Measurements from ENCODE around the gene ZBTB5.
"Not testable (repeated sequence)": the region's sequence is repeated elsewhere in the genome, so short reads cannot be mapped to it uniquely, and the experiment has no call there.

ZBTB5 gene

DNA sequence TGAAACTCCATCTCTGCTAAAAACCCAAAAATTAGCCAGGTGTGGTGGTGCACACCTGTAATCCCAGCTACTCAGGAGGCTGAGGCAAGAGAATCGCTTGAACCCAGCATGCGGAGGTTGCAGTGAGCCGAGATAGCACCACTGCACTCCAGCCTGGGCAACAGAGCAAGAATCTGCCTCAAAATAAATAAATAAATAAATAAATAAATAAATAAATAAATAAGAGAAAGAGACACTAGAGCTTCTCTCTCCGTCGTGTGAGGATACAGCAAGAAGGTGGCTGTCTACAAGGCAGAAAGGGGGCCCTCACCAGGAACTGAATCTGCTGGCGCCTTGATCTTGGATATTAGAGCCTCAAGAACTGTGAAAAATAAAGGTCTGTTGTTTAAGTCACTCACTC, 8.7 kb upstream of the ZBTB5 start:
- not testable (repeated sequence) for H3K9me3 Mint-ChIP-seq; H3K36me3 Mint-ChIP-seq; H3K27ac Mint-ChIP-seq; H3K27me3 Mint-ChIP-seq; ATAC-seq (replicated peaks); DNase-seq; H3K4me3 Mint-ChIP-seq
- H3K4me1 Mint-ChIP-seq = peaks cover 12 to 28% of the 10 kb centered on the region in 2 donors

DNA sequence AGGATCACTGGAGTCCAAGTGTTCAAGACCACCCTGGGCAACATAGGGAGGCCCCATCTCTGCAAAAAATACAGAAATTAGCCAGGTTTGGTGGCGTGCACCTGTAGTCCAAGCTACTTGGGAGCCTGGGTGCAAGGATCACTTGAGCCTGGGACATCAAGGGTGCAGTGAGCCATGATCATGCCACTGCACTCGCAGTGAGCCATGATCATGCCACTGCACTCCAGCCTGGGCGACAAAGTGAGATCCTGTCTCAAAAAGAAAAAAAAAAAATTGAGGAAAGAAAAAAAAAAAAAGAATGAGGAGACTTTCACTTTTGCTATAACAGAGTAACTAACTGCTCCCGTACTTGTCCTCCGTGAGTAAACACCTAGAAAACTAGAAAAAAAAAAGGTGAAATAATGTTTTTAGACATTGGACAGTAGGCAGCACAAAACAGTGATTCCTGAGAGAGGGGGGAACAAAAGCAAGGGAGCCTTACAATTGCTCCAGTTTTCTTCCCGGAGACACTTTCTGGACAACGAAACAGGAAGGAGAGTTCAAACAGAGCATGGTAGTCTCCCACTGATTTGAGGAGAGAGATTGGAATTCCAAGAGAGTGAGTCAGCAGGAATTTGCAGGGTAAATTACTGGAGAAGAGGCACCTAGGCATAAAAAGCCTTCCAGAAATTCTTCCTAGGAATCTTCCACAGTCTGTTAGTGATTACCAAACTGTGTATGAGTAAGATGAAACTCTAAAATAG, 6.9 kb upstream of the ZBTB5 start:
- peaks cover 5 to 20% of the 10 kb centered on the region in 2 donors for H3K4me1 Mint-ChIP-seq
- ATAC-seq (replicated peaks) (no peak), DNase-seq (no peak)
- H3K36me3 Mint-ChIP-seq = no peaks in the 10 kb centered on the region
- H3K27me3 Mint-ChIP-seq = peaks cover 4 to 5% of the 10 kb centered on the region in 2 donors
- H3K4me3 Mint-ChIP-seq = peak overlapping the region; percentile 77 to 78
- peaks cover 4 to 5% of the 10 kb centered on the region in 2 donors for H3K9me3 Mint-ChIP-seq
- peak overlapping the region; percentile 86 for H3K27ac Mint-ChIP-seq

DNA sequence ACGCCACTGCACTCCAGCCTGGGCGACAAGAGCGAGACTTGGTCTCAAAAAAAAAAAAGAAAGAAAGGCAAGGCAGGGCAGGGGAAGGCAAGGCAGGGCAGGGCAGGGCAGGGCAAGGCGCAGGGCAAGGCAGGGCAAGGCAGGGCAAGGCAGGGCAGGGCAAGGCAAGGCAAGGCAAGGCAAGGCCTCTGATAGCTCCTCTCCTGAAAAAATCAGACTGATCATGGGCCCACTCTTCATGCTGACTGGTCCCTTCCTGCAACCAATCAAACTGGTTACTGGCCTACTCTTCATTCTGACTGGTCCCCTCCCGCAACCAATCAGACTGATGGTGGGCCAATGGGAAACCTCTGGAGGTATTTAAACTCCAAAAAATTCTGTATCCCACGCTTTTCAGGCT, 3.4 kb upstream of the ZBTB5 start:
- no peak overlapping the region for H3K27ac Mint-ChIP-seq
- DNase-seq (no peak), ATAC-seq (replicated peaks) (no peak)
- no peak overlapping the region for H3K4me3 Mint-ChIP-seq
- peaks cover 16 to 33% of the 10 kb centered on the region in 2 donors for H3K4me1 Mint-ChIP-seq
- H3K9me3 Mint-ChIP-seq = no peaks in the 10 kb centered on the region
- no peaks in the 10 kb centered on the region for H3K27me3 Mint-ChIP-seq
- peaks cover 2 to 5% of the 10 kb centered on the region in 2 donors for H3K36me3 Mint-ChIP-seq

DNA sequence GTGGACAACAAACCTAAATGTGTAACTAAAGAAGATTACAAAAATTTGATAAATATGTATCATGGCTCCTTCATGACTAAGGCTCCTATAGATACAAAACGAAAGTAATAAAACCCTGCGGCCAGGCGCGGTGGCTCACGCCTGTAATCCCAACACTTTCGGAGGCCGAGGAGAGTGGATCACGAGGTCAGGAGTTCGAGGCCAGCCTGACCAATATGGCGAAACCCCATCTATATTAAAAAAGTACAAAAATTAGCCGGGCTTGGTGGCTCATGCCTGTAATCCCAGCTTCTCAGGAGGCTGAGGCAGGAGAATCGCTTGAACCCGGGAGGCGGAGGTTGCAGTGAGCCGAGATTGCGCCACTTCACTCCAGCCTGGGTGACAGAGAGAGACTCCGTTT, 2.3 kb upstream of the ZBTB5 start:
- H3K4me3 Mint-ChIP-seq; H3K27me3 Mint-ChIP-seq; ATAC-seq (replicated peaks); H3K9me3 Mint-ChIP-seq; H3K27ac Mint-ChIP-seq; DNase-seq: not testable (repeated sequence)
- peaks cover 9 to 13% of the 10 kb centered on the region in 2 donors for H3K36me3 Mint-ChIP-seq
- peaks cover 24 to 44% of the 10 kb centered on the region in 2 donors for H3K4me1 Mint-ChIP-seq

DNA sequence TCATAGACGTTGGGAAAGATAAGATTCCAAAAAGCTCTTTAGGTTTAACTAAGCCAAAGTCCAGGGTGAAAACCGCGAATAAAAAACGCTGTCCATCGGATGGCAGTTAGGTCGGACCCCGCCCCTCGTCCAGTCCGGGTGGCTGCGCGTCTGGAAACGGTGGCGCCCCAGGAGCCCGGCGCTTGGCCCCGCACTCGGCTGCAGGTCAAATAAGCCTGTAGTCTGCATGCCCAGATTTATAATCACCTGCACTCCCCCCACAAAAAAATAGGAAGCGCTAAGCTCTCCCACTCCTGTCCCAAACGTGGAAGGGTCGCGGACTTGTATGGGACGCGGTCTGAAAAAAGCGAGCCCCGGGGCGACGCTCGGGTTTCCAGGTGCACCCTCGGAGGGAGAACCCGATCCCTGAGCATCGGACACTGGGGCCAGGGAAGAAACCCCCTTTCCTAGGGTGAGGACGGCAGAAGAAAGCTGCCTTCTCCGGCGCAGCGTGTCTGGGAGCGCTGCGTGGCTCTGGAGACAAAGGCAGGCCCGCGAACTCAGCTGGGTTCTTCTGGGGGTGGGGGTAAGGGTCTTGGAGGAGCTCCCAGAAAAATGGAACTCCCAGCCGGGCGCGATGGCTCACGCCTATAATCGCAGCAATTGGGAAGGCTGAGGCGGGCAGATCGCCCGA, 923 bp upstream of the ZBTB5 start:
- Mint-ChIP-seq H3K4me1 (peaks cover 23 to 39% of the 10 kb centered on the region in 2 donors), H3K4me3 (peak overlapping the region; percentile 92 to 98), H3K27ac (peak overlapping the region; percentile 99), H3K36me3 (peaks cover 11 to 17% of the 10 kb centered on the region in 2 donors), H3K27me3 (no peaks in the 10 kb centered on the region), H3K9me3 (no peaks in the 10 kb centered on the region)
- peak; percentile 13 for DNase-seq
- ATAC-seq (replicated peaks) = peak; percentile 10

DNA sequence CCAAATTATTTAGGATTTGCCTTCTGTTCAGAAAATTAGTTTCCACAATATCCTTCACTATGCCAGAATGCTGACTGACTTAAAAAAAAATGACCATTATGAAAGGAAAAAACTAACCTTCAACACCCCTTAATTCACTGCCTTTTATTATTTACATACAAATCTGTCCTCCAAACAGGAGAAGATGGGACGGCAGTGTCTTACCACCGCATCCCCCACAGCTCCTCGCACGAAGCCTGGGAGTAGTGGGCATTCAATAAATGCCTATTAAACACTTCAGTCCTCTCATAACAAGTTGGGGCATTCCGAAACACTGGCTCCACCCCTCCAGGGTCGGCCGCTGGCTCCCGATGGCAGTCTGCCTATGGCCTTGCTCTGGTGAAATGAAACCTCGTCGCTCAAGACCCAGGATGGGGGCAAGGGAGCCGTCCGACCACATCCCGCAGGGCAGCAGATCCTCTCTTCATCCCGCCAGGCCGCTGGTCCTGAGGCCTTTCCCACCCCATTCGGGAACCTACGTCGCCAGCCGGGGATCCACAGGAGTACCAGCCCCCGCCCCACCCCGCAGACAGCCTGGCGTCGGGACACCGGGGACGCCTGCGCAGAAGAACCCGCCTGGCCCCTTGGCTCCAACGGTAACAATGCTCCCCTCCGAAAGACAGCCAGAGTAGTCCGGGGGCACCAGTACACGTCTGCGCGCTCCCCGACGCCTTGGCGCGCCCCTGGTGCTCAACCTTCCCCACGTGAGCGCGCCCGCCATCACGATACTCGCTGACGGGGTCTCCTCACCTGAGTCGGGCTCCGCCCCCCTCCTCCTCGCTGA, 613 bp downstream of the ZBTB5 start:
- H3K27ac Mint-ChIP-seq = peak overlapping the region; percentile 99

DNA sequence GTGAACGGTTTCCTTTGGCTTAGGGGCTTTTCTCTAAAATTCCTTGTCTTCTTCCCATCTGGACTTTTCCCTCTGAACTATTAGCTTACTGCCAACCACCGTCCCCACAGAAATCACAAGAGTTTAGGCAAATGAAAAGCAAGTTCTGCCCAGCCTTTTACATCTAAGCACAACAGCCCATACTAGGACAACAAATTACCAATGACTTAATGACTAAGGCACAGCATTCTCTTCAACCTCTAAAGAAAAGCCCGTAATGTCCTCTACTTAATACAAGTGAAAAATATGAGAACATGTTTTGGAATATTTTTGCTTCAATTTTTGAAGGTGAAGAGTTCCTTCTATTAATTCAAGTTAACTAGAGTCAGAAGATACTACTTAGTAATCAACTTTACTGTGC, 1.2 kb downstream of the ZBTB5 start:
- DNase-seq = no peak
- peaks cover 11 to 19% of the 10 kb centered on the region in 2 donors for H3K36me3 Mint-ChIP-seq
- no peaks in the 10 kb centered on the region for H3K9me3 Mint-ChIP-seq
- peak overlapping the region; percentile 99 for H3K27ac Mint-ChIP-seq
- peak overlapping the region; percentile 92 to 98 for H3K4me3 Mint-ChIP-seq
- ATAC-seq (replicated peaks) = no peak
- no peaks in the 10 kb centered on the region for H3K27me3 Mint-ChIP-seq
- peaks cover 23 to 41% of the 10 kb centered on the region in 2 donors for H3K4me1 Mint-ChIP-seq

More for the DNA sequence above, 613 bp downstream of the ZBTB5 start:
- Mint-ChIP-seq H3K4me3 (peak overlapping the region; percentile 92 to 98), H3K9me3 (no peaks in the 10 kb centered on the region), H3K4me1 (peaks cover 23 to 41% of the 10 kb centered on the region in 2 donors), H3K27me3 (no peaks in the 10 kb centered on the region), H3K36me3 (peaks cover 11 to 19% of the 10 kb centered on the region in 2 donors)
- ATAC-seq (replicated peaks) (peak; percentile 57 to 63), DNase-seq (no peak)

DNA sequence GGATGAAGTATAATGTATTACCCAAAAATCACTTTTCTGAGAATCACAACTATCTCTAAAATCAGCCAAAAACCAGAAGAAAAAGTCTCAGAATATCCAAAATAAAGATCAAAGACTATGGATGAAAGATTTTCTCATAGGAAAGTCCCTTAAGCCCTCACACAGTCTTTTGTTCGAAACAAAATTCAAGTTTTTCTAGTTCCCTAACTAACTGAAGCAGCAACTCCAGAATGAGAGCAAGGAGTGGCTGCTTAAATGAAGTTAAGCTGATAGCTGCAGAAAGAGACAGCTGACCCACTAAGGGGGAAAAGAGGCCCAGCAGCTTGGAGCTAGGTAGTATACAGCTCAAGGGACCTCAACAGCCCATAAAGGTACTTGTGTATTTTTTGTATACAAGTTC, 8.4 kb downstream of the ZBTB5 start:
- H3K4me1 Mint-ChIP-seq = peaks cover 41 to 68% of the 10 kb centered on the region in 2 donors
- DNase-seq (no peak), ATAC-seq (replicated peaks) (no peak)
- H3K9me3 Mint-ChIP-seq = no peaks in the 10 kb centered on the region
- H3K4me3 Mint-ChIP-seq = no peak overlapping the region
- H3K36me3 Mint-ChIP-seq = peaks cover 20 to 26% of the 10 kb centered on the region in 2 donors
- H3K27me3 Mint-ChIP-seq = no peaks in the 10 kb centered on the region
- peak overlapping the region; percentile 37 for H3K27ac Mint-ChIP-seq

DNA sequence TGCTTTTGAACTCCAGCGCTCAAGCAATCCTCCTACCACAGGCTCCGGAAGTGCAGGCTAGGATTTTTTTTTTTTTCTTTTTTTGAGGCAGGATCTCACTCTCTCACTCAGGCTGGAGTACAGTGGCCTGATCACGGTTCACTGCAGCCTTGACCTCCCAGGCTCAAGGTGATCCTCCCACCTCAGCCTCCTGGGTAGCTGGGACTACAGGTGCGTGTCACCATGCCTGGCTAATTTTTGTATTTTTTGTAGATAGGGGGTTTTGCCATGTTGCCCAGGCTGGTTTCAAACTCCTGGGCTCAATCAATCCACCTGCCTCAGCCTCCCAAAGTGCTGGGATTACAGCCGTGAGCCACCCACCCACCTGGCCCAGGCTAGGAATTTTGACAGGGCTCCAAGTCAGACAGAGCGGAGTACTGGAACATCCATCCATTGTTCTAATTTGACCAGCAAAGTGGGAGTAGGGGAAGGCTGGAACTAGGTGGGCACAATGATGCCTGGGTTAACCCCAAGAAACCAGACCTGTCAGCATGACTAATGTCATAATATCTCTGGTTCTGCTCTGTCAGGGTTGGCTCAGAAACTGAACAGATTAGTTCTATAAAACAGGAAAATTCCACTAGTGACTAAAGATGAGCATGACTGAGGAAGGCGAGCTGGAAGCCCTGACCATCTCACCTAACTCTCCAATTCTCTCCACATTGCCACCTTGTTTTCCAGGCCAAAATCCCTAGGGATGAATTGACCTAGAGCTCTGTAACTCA, 9.2 kb downstream of the ZBTB5 start:
- no peak overlapping the region for H3K27ac Mint-ChIP-seq
- H3K4me3 Mint-ChIP-seq = no peak overlapping the region
- no peak for ATAC-seq (replicated peaks)
- no peaks in the 10 kb centered on the region for H3K27me3 Mint-ChIP-seq
- H3K4me1 Mint-ChIP-seq = peaks cover 44 to 69% of the 10 kb centered on the region in 2 donors
- no peaks in the 10 kb centered on the region for H3K9me3 Mint-ChIP-seq
- DNase-seq = no peak
- H3K36me3 Mint-ChIP-seq = peaks cover 20 to 27% of the 10 kb centered on the region in 2 donors

DNA sequence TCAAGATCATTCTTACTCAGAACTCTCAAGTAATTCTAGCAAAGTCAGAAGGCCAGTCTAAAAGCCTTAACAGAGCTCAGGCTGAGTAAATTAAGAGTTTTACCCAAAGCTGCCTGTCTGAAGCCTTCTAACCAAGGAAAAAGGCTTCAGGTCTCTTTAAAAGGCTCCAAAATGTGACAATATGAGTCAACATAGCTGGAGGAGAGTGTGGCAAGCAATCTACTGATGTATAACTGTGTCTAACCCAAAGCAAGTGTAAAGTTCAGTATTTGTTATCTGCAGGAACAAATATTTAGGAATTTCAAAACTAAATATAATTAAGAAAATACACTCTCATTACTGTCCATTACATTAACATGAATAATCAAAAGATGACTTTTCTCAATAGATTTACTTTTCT, 11.0 kb downstream of the ZBTB5 start:
- Mint-ChIP-seq H3K9me3 (no peaks in the 10 kb centered on the region), H3K27ac (no peak overlapping the region), H3K4me3 (no peak overlapping the region), H3K27me3 (no peaks in the 10 kb centered on the region), H3K4me1 (peaks cover 44 to 79% of the 10 kb centered on the region in 2 donors), H3K36me3 (peaks cover 29 to 34% of the 10 kb centered on the region in 2 donors)
- no peak for ATAC-seq (replicated peaks)
- DNase-seq = no peak

DNA sequence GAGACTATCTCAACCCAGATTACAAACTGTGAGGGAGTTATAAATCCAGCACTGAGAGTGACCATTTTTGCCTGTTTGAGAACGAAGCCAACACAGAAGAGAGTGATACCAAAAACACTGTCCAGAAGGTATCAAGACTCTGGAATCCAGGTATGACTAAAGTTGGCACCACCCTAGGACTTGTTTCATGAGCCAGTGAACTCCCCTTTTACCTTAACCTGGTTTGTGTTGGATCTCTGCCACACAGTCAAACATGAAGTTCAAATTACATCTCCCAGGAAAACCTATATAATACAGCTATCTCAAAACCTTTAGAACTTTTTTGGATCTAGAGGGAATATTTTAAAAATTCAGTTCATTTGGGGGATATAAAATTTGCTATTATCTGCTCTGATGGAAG, 11.4 kb downstream of the ZBTB5 start:
- no peaks in the 10 kb centered on the region for H3K9me3 Mint-ChIP-seq
- H3K36me3 Mint-ChIP-seq = peaks cover 29 to 34% of the 10 kb centered on the region in 2 donors
- peaks cover 44 to 79% of the 10 kb centered on the region in 2 donors for H3K4me1 Mint-ChIP-seq
- H3K27ac Mint-ChIP-seq = no peak overlapping the region
- H3K4me3 Mint-ChIP-seq = no peak overlapping the region
- H3K27me3 Mint-ChIP-seq = no peaks in the 10 kb centered on the region
- ATAC-seq (replicated peaks) (no peak), DNase-seq (no peak)

DNA sequence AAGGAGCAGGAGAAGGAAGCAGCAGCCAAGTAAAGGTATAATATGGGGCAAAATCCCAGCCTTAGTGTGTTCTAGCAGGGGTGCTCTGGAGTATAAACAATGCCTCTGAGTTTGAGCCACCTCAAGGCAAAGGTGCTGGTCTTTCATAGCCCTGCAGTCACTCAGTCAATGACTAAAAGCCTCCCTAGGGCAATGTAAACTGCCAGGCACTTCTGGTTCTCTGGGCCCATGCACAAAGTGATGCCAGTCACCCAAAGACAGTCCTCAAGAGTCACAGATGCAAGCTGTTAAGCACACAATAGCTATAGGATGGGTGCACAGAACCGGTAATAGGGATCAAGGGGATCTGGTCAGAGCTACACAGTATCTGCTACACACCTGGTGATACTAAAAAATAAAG, 12.6 kb downstream of the ZBTB5 start:
- Mint-ChIP-seq H3K4me1 (peaks cover 44 to 73% of the 10 kb centered on the region in 2 donors), H3K27ac (no peak overlapping the region), H3K36me3 (peaks cover 32 to 39% of the 10 kb centered on the region in 2 donors), H3K27me3 (no peaks in the 10 kb centered on the region), H3K4me3 (no peak overlapping the region), H3K9me3 (no peaks in the 10 kb centered on the region)
- no peak for ATAC-seq (replicated peaks)
- DNase-seq = no peak

DNA sequence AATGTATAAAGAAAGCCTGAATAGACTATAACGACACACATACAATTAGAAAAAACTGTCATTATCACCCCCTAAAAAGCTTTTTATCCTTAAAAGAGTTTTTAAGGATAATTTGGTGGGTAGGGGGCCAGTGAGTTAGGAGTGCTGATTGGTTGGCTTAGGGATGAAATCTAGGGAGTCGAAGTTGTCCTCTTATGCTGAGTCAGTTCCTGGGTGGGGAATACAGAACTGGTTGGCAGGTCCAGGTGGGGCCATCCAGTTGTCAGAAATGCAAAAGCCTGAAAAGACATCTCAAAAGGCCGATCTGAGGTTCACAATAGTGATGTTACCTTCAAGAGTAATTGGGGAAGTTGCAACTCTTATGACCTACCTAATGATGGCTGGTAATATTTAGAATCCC, 13.6 kb downstream of the ZBTB5 start:
- ATAC-seq (replicated peaks) = no peak
- no peaks in the 10 kb centered on the region for H3K27me3 Mint-ChIP-seq
- H3K27ac Mint-ChIP-seq = peak overlapping the region; percentile 26
- DNase-seq = no peak
- no peak overlapping the region for H3K4me3 Mint-ChIP-seq
- no peaks in the 10 kb centered on the region for H3K9me3 Mint-ChIP-seq
- H3K4me1 Mint-ChIP-seq = peaks cover 41 to 64% of the 10 kb centered on the region in 2 donors
- H3K36me3 Mint-ChIP-seq = peaks cover 32 to 39% of the 10 kb centered on the region in 2 donors
